PFSK-1 (cell line): Measurements from ENCODE around the gene LOXHD1.

Experiments
- FOXP2 ChIP-seq: optimal IDR thresholded peaks from 2 replicates; pipeline ENCODE3; 2011; ENCODE audit warnings: borderline replicate concordance, control low read depth, inconsistent platforms; ENCODE audit not compliant: insufficient read depth; ENCODE audit errors: extremely low read length, extremely low read depth
- POLR2AphosphoS5 ChIP-seq: IDR thresholded peaks from 2 replicates; pipeline ENCODE4 v1.6.1; 2012; ENCODE audit warnings: low read depth, mild to moderate bottlenecking, control low read depth, low read length, moderate library complexity
- REST ChIP-seq, 2 experiments: IDR thresholded peaks; 2 replicates each; pipeline versions ENCODE4 v1.6.1 to v1.8.0; 2011 to 2012; ENCODE audit warnings: low read depth in 2 of 2, low read length in 2 of 2, control low read depth in 1 of 2, inconsistent platforms in 1 of 2, mild to moderate bottlenecking in 1 of 2, moderate library complexity in 1 of 2; ENCODE audit not compliant: insufficient read depth in 1 of 2
- SIN3A ChIP-seq: IDR thresholded peaks from 2 replicates; pipeline ENCODE4 v1.6.1; 2012; ENCODE audit warnings: mild to moderate bottlenecking, low read length, moderate library complexity, borderline replicate concordance; ENCODE audit not compliant: insufficient read depth
- TAF1 ChIP-seq: IDR thresholded peaks from 2 replicates; pipeline ENCODE4 v1.6.1; 2012; ENCODE audit warnings: low read length, control low read depth, borderline replicate concordance; ENCODE audit not compliant: insufficient read depth

Gene LOXHD1

GRCh38 chr18:46596119-46596518, 60.9 kb downstream of the LOXHD1 start:
- TF ChIP-seq FOXP2 = no peak
- TF ChIP-seq SIN3A = no peak
- no peak for TF ChIP-seq POLR2AphosphoS5
- TF ChIP-seq REST (IDR thresholded peaks at IDR 0.05; ENCODE audit: insufficient read depth in 1 of 2, low read depth in 2 of 2, low read length in 2 of 2) = no peak
- TF ChIP-seq TAF1 = no peak

- TF ChIP-seq REST (IDR thresholded peaks at IDR 0.05; ENCODE audit: insufficient read depth in 1 of 2, low read depth in 2 of 2, low read length in 2 of 2) (no peak), TAF1 (no peak), SIN3A (no peak), POLR2AphosphoS5 (no peak), FOXP2 (no peak)
Measured at GRCh38 chr18:46591783-46592391, 65.1 kb downstream of the LOXHD1 start.

- TF ChIP-seq FOXP2 (no peak), REST (IDR thresholded peaks at IDR 0.05; ENCODE audit: insufficient read depth in 1 of 2, low read depth in 2 of 2, low read length in 2 of 2) (no peak), SIN3A (no peak), TAF1 (no peak), POLR2AphosphoS5 (no peak)
Measured at GRCh38 chr18:46590103-46590502, 66.9 kb downstream of the LOXHD1 start.

GRCh38 chr18:46588971-46589660, 67.9 kb downstream of the LOXHD1 start:
- TF ChIP-seq TAF1 = no peak
- TF ChIP-seq SIN3A = no peak
- no peak for TF ChIP-seq POLR2AphosphoS5
- TF ChIP-seq REST (IDR thresholded peaks at IDR 0.05; ENCODE audit: insufficient read depth in 1 of 2, low read depth in 2 of 2, low read length in 2 of 2) = no peak
- TF ChIP-seq FOXP2 = no peak

GRCh38 chr18:46587600-46587999, 69.4 kb downstream of the LOXHD1 start:
- TF ChIP-seq REST (IDR thresholded peaks at IDR 0.05; ENCODE audit: insufficient read depth in 1 of 2, low read depth in 2 of 2, low read length in 2 of 2) (no peak), SIN3A (no peak), FOXP2 (no peak), TAF1 (no peak), POLR2AphosphoS5 (no peak)
